HEK293T (cell line): Measurements from ENCODE around the gene CAMK2G.

Source experiments
- CTCF ChIA-PET: fragments of 350-600 bp; formaldehyde crosslinking; extraction: SDS; loops from one replicate; lab custom pipeline; 2021; ENCODE audit warnings: antibody characterized with exemption, inconsistent platforms; lab: Yijun Ruan, JAX
- POLR2A ChIA-PET: fragments of 350-600 bp; formaldehyde crosslinking; extraction: SDS; loops from one replicate; lab custom pipeline; 2020; ENCODE audit warnings: antibody characterized with exemption, inconsistent platforms; lab: Yijun Ruan, JAX
- DNase-seq: peaks from one replicate; pipeline ENCODE4 v3.0.0; 2012; ENCODE audit warnings: mixed read lengths; ENCODE audit errors: extremely low spot score
- ARNT ChIP-seq: fragments of 450-650 bp; IDR thresholded peaks from 2 replicates; pipeline ENCODE4 v1.6.1; 2017; ENCODE audit warnings: mild to moderate bottlenecking
- BHLHE40 ChIP-seq: fragments of 450-650 bp; IDR thresholded peaks from 2 replicates; pipeline ENCODE4 v1.6.1; 2016; ENCODE audit warnings: mild to moderate bottlenecking, moderate library complexity, borderline replicate concordance
- CTBP1 ChIP-seq: fragments of 450-650 bp; IDR thresholded peaks from 2 replicates; pipeline ENCODE4 v1.6.1; 2016; ENCODE audit warnings: borderline replicate concordance
- ELF4 ChIP-seq: fragments of 450-650 bp; IDR thresholded peaks from 2 replicates; pipeline ENCODE4 v1.6.1; 2017; ENCODE audit warnings: antibody characterized with exemption
- FOXA1 ChIP-seq: fragments of 450-650 bp; IDR thresholded peaks from 2 replicates; pipeline ENCODE4 v1.6.1; 2016; ENCODE audit warnings: mild to moderate bottlenecking
- FOXK2 ChIP-seq: fragments of 450-650 bp; IDR thresholded peaks from 2 replicates; pipeline ENCODE4 v1.6.1; 2016; ENCODE audit warnings: mild to moderate bottlenecking
- FOXM1 ChIP-seq: fragments of 450-650 bp; IDR thresholded peaks from 2 replicates; pipeline ENCODE4 v1.6.1; 2017; ENCODE audit warnings: mild to moderate bottlenecking, borderline replicate concordance
- HDGF ChIP-seq: fragments of 450-650 bp; IDR thresholded peaks from 2 replicates; pipeline ENCODE4 v1.6.1; 2017; ENCODE audit warnings: antibody characterized with exemption, borderline replicate concordance
- L3MBTL2 ChIP-seq: fragments of 450-650 bp; conservative IDR thresholded peaks from 2 replicates; pipeline ENCODE4 v1.6.1; 2016; ENCODE audit warnings: mild to moderate bottlenecking
- LEF1 ChIP-seq: fragments of 450-650 bp; IDR thresholded peaks from 2 replicates; pipeline ENCODE4 v1.6.1; 2017; ENCODE audit warnings: mild to moderate bottlenecking, borderline replicate concordance
- NFRKB ChIP-seq: fragments of 450-650 bp; IDR thresholded peaks from 2 replicates; pipeline ENCODE4 v1.6.1; 2016; ENCODE audit warnings: mild to moderate bottlenecking, moderate library complexity
- PKNOX1 ChIP-seq: fragments of 450-650 bp; IDR thresholded peaks from 2 replicates; pipeline ENCODE4 v1.6.1; 2016
- SP1 ChIP-seq: fragments of 450-650 bp; IDR thresholded peaks from 2 replicates; pipeline ENCODE4 v1.6.1; 2017
- SUZ12 ChIP-seq: fragments of 450-650 bp; IDR thresholded peaks from 2 replicates; pipeline ENCODE4 v1.6.1; 2016; ENCODE audit warnings: mild to moderate bottlenecking
- TARDBP ChIP-seq: fragments of 450-650 bp; IDR thresholded peaks from 2 replicates; pipeline ENCODE4 v1.6.1; 2016
- ZNF384 ChIP-seq: fragments of 450-650 bp; IDR thresholded peaks from 2 replicates; pipeline ENCODE4 v1.6.1; 2016

CAMK2G gene

DNA sequence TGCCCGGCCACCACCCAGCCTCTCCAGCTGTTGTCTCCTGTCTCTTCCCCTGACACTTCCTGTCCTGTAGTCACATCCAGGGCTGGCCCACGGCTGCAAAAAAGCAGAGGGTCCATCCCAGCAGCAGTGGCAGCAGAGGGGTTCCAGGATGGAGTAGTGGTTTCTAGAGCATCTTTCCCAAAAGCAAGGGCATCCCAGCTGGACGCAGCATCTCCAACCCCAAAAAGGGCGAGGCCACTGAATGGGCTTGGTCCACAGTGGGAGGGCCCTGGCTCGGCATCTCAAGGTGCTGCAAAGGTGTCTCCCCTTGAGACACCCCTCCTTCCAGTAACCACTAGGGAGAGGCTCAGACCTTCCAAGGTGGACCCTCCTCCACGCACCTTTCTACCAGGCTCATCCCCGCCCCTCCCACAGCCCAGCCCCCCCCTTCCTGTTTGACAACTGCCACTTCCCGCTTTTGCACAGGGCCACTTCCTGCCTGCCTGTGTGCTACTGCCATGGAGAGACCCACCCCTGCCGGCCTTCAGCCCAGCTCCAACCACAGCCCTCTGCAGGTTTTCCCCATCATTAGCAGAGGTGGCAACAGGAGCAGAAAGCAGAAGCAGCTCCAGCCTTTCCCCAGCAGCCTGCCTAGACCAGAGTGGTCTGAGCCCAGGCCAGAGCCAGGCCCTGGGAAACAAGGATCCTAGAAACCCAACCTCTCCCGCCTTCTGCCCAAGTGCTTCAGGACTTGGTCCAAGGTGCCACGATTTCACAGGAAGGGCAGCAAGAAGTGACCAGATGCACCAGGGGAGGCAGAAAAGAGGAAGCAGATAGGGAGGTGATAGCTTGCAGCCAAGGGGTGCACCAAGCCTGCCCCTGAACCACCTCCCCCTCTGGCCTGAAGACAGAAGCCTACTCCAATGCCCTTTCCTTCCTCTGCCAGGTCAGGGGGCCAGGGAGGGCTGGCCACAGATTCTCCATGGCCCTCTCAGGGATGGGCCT lies 8.6 kb downstream of the CAMK2G start:
- TF ChIP-seq TARDBP (no peak), ARNT (no peak), FOXA1 (no peak)
- CTCF ChIA-PET = interaction anchor here (0.6 to 1.0 kb wide), 2 partner anchors 14 to 1333 kb away, joined by 3 read pairs; no protein-coding TSS in a partner anchor
- POLR2A ChIA-PET = interaction anchor here (0.9 kb wide), 1 partner anchor 12 kb away, joined by 4 read pairs; no protein-coding TSS in a partner anchor
- no peak for DNase-seq

DNA sequence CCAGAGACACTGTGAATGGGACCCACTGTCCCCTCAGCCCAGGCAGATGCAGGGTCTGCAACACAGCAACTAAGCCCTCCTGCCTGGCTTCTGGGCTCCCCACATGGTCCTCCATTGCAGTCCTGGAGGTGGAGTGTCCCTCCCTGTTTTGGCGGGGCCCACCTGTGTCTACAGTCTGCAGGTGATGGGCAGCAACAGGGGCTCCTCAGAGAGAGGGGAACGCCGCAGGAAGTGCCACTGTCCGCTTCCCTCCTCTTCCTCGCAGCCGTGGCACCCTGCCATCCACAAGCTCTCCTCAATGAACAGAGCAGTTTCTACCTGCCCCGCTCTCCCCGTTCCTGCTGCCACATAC lies 9.3 kb downstream of the CAMK2G start:
- DNase-seq = no peak
- TF ChIP-seq PKNOX1 (no peak), FOXA1 (no peak), NFRKB (no peak), ARNT (no peak), SUZ12 (no peak), TARDBP (no peak), ELF4 (no peak), L3MBTL2 (no peak), SP1 (no peak), LEF1 (no peak), BHLHE40 (no peak)
- ChIA-PET POLR2A (interaction anchor here (0.9 kb wide), 1 partner anchor 13 kb away, joined by 4 read pairs; no protein-coding TSS in a partner anchor), CTCF (interaction anchor here (1.0 kb wide), 1 partner anchor 15 kb away, joined by 3 read pairs; no protein-coding TSS in a partner anchor)

- ChIA-PET CTCF (interaction anchor here (1.0 kb wide), 1 partner anchor 16 kb away, joined by 3 read pairs; no protein-coding TSS in a partner anchor), POLR2A (interaction anchor here (0.9 kb wide), 1 partner anchor 14 kb away, joined by 4 read pairs; no protein-coding TSS in a partner anchor)
- no peak for DNase-seq
- TF ChIP-seq FOXM1 (no peak), LEF1 (no peak)
Observed at GRCh38 chr10:73864229-73864628, 10.1 kb downstream of the CAMK2G start.

DNA sequence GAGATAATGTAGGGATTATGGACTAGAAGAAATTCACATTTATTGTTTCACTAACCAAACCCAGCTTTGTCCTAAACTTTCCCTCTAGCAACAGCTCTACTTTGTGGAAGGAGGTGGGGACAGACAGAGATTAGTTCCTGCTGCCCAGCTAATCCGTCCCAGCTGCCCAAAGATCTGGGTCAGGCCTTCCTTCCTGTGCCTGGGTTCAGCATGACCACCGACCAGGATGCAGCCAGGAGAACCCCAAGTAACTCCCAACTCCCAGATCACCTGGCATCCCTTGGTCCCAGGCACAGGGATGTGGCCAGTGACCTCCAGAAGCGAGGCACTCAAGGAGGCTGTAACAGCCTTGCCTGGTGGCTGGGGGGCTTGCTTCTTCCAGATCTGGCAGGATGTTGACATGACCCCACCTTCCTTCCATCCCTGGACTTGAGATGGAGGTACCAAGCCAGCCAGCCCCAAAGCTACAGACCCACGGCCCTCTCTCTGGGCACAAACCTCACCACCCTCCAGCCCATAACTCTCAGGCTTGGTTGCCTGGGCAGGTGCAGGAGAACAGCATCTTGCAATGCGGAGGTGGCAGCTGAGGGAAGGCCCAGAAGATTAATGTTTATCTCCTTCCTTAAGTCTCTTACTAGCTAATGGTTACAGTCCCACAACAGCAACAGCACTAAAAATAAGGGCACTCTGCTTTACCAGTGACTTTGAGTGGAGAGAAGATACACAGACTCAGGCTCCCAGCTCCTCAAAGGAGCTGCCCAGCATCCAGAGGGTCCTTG lies 11.1 kb downstream of the CAMK2G start:
- ChIA-PET CTCF (interaction anchor here (0.8 kb wide), 1 partner anchor 17 kb away, joined by 3 read pairs; no protein-coding TSS in a partner anchor), POLR2A (no interaction called here)

DNA sequence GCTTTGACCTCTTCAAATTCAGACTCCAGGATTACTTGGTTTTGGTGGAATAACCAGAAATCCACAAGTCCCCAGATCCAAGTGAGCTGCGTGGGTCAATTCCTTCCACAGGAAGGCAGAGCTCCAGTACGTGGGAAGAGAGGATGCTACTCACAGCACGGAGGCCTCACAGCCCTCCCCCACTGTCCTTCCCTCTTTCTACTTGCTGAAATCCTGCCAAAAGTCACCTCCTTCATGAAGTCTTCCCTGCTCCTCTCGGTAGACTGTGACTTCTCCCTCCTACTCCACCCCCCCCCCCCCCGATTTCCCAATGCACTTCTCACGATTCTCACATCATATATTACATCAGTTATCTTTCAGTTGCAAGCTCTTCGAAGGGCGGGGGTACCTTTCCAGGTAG lies 12.3 kb downstream of the CAMK2G start:
- TF ChIP-seq PKNOX1 (no peak), NFRKB (no peak), HDGF (no peak), LEF1 (no peak), L3MBTL2 (no peak), FOXM1 (no peak), BHLHE40 (no peak), ZNF384 (no peak), ARNT (no peak), SP1 (no peak), FOXA1 (no peak), TARDBP (no peak)
- DNase-seq = no peak
- ChIA-PET CTCF (interaction anchor here (0.7 to 1.6 kb wide), 3 partner anchors 12 to 84 kb away, joined by 4 to 8 read pairs (median 6); no protein-coding TSS in a partner anchor), POLR2A (no interaction called here)

More for the DNA sequence above, 11.1 kb downstream of the CAMK2G start:
- TF ChIP-seq ELF4 = no peak
- no peak for TF ChIP-seq TARDBP
- TF ChIP-seq SUZ12 = no peak
- no peak for TF ChIP-seq FOXM1
- no peak for TF ChIP-seq FOXK2
- no peak for TF ChIP-seq HDGF
- TF ChIP-seq ZNF384 = no peak
- TF ChIP-seq BHLHE40 = no peak
- TF ChIP-seq ARNT = no peak
- TF ChIP-seq NFRKB = no peak
- no peak for TF ChIP-seq PKNOX1
- TF ChIP-seq SP1 = no peak
- no peak for TF ChIP-seq LEF1
- no peak for DNase-seq

- POLR2A ChIA-PET = no interaction called here
- TF ChIP-seq SP1 (no peak), FOXM1 (no peak), SUZ12 (no peak), BHLHE40 (no peak), ELF4 (no peak), CTBP1 (no peak), L3MBTL2 (no peak), FOXK2 (no peak), ARNT (no peak), LEF1 (no peak), NFRKB (no peak), ZNF384 (no peak), PKNOX1 (no peak)
- CTCF ChIA-PET = interaction anchor here (0.7 to 1.3 kb wide), 2 partner anchors 13 to 19 kb away, joined by 3 to 4 read pairs; no protein-coding TSS in a partner anchor
- DNase-seq = no peak
Observed at GRCh38 chr10:73859784-73860491, 14.4 kb downstream of the CAMK2G start.
